DLD1 (cell line): Measurements from ENCODE around the gene MTARC1.

Experiments used
- in situ Hi-C: cut with HindIII; loops from 2 replicates; pipeline ENCODE4 v1.10.0; 2017; ENCODE audit warnings: low sequenced_read_pairs

MTARC1 gene

GRCh38 chr1:220786337-220787068, at the start of gene MTARC1:
Gene MTARC1 (plus strand): TSS chr1:220786913. CDS start chr1:220786945, 32 bp downstream.
- in situ Hi-C loops: no loop called here

GRCh38 chr1:220741349-220741748, 45.4 kb upstream of the MTARC1 start:
- in situ Hi-C loops: no loop called here

- in situ Hi-C loops: no loop called here
Measured at GRCh38 chr1:220741825-220742224, 44.9 kb upstream of the MTARC1 start.

- in situ Hi-C loops: no loop called here
Measured at GRCh38 chr1:220742520-220742919, 44.2 kb upstream of the MTARC1 start.

- in situ Hi-C loops: no loop called here
Measured at GRCh38 chr1:220746851-220747250, 39.9 kb upstream of the MTARC1 start.

GRCh38 chr1:220747437-220748088, 39.1 kb upstream of the MTARC1 start:
- in situ Hi-C loops: no loop called here

- in situ Hi-C loops: no loop called here
Measured at GRCh38 chr1:220748089-220748934, 38.4 kb upstream of the MTARC1 start, which contains the start of gene MTARC2. Gene MTARC2 (plus strand): TSS chr1:220748322. CDS start chr1:220748532, 210 bp downstream.

GRCh38 chr1:220748936-220749335, 37.8 kb upstream of the MTARC1 start:
- in situ Hi-C loops: no loop called here

GRCh38 chr1:220750131-220750515, 36.6 kb upstream of the MTARC1 start:
- in situ Hi-C loops: no loop called here

GRCh38 chr1:220751111-220751510, 35.6 kb upstream of the MTARC1 start:
- in situ Hi-C loops: no loop called here

- in situ Hi-C loops: no loop called here
Measured at GRCh38 chr1:220754212-220754917, 32.3 kb upstream of the MTARC1 start.

GRCh38 chr1:220754918-220755295, 31.8 kb upstream of the MTARC1 start:
- in situ Hi-C loops: no loop called here

- in situ Hi-C loops: no loop called here
Measured at GRCh38 chr1:220755309-220755708, 31.4 kb upstream of the MTARC1 start.

- in situ Hi-C loops: no loop called here
Measured at GRCh38 chr1:220757441-220757840, 29.3 kb upstream of the MTARC1 start.

- in situ Hi-C loops: no loop called here
Measured at GRCh38 chr1:220759147-220759546, 27.6 kb upstream of the MTARC1 start.

GRCh38 chr1:220761688-220762427, 24.9 kb upstream of the MTARC1 start:
- in situ Hi-C loops: no loop called here

- in situ Hi-C loops: no loop called here
Measured at GRCh38 chr1:220764757-220765156, 22.0 kb upstream of the MTARC1 start.

- in situ Hi-C loops: no loop called here
Measured at GRCh38 chr1:220767312-220768125, 19.2 kb upstream of the MTARC1 start.

GRCh38 chr1:220768126-220768601, 18.5 kb upstream of the MTARC1 start:
- in situ Hi-C loops: no loop called here
